ENCODE data around the gene WWOX. TPM values are rescaled to one million over a fixed set of nuclear protein-coding genes. Genes with fewer than 3 reads are reported as not detected.

WWOX gene
- total and polyA plus RNA-seq, 2 of the 8 experiments (the other 6 are each of a cell fraction or from before 2014, with no cell fraction given): 5.4 to 16.7 TPM

- TF ChIP-seq GABPA (IDR thresholded peaks at IDR 0.05; ENCODE audit: borderline replicate concordance, insufficient read depth, low read length): no peak
Measured at GRCh38 chr16:79163691-79164387, 1064.4 kb downstream of the WWOX start (continued).

Measured in H1 (cell line).